ENCODE measurements around the gene AKNA. TPM values are rescaled to one million over a fixed set of nuclear protein-coding genes. Genes with fewer than 3 reads are reported as not detected.

Gene AKNA
- total RNA-seq, 2 donors from 2014 or later: 3.1 to 7.8 TPM

DNA sequence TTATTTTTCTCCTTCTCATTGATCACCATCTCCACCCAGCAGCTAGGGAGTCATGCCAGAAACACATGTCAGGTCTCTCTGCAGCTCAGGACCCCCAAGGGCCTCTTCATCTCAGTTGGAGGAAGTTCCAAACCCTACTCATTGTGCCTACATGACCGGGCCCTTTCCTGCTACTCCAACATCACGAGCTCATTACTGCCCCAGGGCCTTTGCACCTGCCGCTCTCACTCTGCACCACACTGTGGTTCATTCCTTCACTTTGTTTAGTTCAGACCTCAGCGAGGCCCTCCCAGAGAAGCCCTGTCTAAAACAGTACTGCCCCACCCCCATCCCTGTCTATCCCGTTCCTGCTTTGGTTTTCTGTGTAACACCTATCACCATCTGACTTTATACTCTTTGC, 22.1 kb upstream of the AKNA start:
- Histone ChIP-seq H3K36me3 (no peaks in the 10 kb centered on the region), H3K4me3 (no peak overlapping the region), H3K9me3 (no peaks in the 10 kb centered on the region), H3K27me3 (no peaks in the 10 kb centered on the region), H3K27ac (no peak overlapping the region), H3K4me1 (no peaks in the 10 kb centered on the region)
- TF ChIP-seq, protein P1, sequence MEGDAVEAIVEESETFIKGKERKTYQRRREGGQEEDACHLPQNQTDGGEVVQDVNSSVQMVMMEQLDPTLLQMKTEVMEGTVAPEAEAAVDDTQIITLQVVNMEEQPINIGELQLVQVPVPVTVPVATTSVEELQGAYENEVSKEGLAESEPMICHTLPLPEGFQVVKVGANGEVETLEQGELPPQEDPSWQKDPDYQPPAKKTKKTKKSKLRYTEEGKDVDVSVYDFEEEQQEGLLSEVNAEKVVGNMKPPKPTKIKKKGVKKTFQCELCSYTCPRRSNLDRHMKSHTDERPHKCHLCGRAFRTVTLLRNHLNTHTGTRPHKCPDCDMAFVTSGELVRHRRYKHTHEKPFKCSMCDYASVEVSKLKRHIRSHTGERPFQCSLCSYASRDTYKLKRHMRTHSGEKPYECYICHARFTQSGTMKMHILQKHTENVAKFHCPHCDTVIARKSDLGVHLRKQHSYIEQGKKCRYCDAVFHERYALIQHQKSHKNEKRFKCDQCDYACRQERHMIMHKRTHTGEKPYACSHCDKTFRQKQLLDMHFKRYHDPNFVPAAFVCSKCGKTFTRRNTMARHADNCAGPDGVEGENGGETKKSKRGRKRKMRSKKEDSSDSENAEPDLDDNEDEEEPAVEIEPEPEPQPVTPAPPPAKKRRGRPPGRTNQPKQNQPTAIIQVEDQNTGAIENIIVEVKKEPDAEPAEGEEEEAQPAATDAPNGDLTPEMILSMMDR (IDR thresholded peaks at IDR 0.05): no peak
- no peak for DNase-seq (ENCODE audit: low spot score)

DNA sequence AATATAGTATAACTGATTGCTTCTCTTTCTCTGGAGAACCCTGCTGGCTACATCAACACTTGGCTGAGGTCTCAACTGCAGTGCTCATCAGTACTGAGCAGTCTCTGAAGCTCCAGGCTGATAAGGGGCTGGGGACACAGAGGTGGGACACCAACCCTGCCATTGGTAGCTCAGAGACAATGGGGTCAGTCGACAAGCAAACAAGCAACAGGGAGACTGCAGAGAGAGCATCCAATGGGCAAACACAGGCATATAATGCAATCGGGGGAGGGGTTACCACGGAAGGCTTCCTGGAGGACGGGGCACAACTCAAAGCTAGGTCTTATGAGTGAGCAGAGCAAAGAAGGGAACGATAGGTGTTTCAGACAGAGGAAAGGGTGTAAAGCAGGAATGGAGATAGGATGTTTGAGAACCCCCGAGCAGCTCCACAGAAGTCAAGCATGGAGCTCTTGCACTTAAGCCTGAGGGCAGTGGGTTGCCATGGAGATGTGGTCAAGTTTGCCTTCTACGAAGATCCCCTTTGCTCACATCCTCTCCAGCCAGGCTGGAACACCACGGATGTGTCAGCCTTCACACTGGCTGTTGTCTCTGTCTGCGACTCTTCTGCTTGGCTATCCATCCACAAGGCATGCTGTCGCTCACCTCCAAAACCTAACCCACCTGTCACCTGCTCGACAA, 21.5 kb upstream of the AKNA start:
- no peak for DNase-seq (ENCODE audit: low spot score)
- H3K9me3 ChIP-seq: no peaks in the 10 kb centered on the region
- TF ChIP-seq, protein P1 (IDR thresholded peaks at IDR 0.05): no peak
- no peaks in the 10 kb centered on the region for H3K36me3 ChIP-seq
- H3K27ac ChIP-seq: no peak overlapping the region
- no peaks in the 10 kb centered on the region for H3K27me3 ChIP-seq
- H3K4me1 ChIP-seq: no peaks in the 10 kb centered on the region
- no peak overlapping the region for H3K4me3 ChIP-seq

DNA sequence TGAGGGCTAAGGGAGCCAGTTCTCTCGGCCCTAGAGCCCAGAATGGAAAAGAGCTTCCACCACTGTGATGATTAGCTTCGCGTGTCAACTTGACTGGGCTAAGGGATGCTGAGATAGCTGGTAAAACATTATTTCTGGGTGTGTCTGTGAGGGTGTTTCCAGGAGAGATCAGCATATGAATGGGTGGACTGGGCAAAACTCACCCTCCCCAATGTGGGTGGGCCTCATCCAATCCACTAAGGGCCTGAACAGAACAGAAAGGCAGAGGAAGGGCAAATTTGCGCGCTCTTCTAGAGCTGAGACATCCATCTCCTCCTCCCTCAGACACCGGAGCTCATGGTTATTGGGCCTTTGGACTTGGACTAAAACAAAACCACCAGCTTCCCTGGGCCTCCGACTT, 20.9 kb upstream of the AKNA start:
- H3K4me1 ChIP-seq: no peaks in the 10 kb centered on the region
- no peak overlapping the region for H3K27ac ChIP-seq
- DNase-seq (ENCODE audit: low spot score): no peak
- H3K4me3 ChIP-seq: no peak overlapping the region
- TF ChIP-seq, protein P1 (IDR thresholded peaks at IDR 0.05): no peak
- H3K36me3 ChIP-seq: no peaks in the 10 kb centered on the region
- no peaks in the 10 kb centered on the region for H3K27me3 ChIP-seq
- H3K9me3 ChIP-seq: no peaks in the 10 kb centered on the region

DNA sequence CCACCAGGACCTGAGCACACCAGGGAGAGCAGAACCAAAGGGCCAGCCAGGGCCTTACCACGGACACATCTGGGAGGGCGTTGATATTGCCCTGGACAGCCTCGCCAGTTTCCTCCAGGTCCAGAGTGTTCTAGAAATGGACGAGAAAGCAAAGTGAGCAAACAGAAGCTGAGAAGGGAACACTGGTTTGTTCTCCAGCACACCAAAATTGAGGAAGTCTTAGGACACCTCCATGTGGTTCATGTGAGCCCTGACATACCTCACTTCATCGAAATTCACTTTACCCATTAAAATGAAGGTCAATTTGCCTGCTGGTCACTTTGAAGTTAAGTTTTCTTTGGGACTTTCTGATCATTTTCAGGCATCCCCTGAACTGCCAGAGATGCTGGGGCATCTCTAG, 20.1 kb upstream of the AKNA start:
- DNase-seq (ENCODE audit: low spot score): no peak
- H3K27me3 ChIP-seq: no peaks in the 10 kb centered on the region
- no peaks in the 10 kb centered on the region for H3K36me3 ChIP-seq
- H3K4me1 ChIP-seq: no peaks in the 10 kb centered on the region
- no peak overlapping the region for H3K27ac ChIP-seq
- no peaks in the 10 kb centered on the region for H3K9me3 ChIP-seq
- H3K4me3 ChIP-seq: no peak overlapping the region
- TF ChIP-seq, protein P1 (IDR thresholded peaks at IDR 0.05): no peak

DNA sequence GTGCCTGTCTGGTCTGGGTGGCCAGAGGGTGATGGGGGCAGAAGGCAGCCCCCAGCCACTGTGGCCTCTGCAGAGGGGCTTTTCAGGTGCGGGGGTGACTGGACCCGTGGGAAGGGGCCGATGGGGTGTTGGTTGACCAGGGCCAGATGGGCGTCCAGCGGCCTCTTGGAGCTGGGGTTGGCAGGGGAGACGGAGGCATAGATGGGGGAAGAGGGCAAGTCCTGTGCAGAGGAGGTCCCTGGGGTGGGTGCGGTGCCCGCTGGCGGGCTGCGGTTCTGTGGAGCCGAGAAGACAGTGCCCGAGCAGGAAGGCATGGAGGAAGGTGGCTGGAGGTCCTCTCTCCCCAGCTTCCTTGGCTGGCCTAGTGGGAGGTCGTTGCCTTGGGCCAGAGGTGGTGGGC, 18.7 kb upstream of the AKNA start:
- Histone ChIP-seq H3K36me3 (no peaks in the 10 kb centered on the region), H3K9me3 (no peaks in the 10 kb centered on the region), H3K27me3 (no peaks in the 10 kb centered on the region), H3K27ac (no peak overlapping the region), H3K4me3 (no peak overlapping the region), H3K4me1 (no peaks in the 10 kb centered on the region)
- DNase-seq (ENCODE audit: low spot score): no peak
- TF ChIP-seq, protein P1 (IDR thresholded peaks at IDR 0.05): no peak

All from right atrium auricular region (tissue), 2 donors.